DMS53 treated with DMSO at 0.1 percent for 48 hours (cell line): ENCODE measurements around the gene ARSG.
"Not testable (repeated sequence)": the region's sequence is repeated elsewhere in the genome, so short reads cannot be mapped to it uniquely, and the experiment has no call there.

Experiments used
- DNase-seq: peaks from one replicate; lab custom pipeline; 2025; ENCODE audit not compliant: unreplicated experiment; lab: John Stamatoyannopoulos, UW

The ARSG gene

DNA sequence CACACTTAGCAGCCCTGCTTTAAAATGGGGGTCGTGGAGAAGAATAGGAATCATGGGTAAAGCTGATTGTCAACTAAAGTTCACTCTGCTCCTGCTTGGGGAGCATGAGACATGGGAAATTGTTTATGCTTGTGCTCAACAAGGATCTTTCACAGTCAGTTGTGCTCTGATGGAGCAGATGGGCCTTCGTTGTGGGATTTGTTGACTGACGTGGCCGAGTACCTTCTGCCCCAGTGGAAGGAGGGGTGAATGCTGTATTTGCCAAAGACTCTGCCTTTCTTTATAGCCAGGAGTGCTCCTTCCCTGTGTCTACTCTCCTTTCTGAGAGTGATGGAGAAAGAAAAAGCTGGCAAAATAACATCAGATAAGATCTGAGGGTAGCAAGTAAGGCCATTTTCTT lies 11.4 kb downstream of the ARSG start:
- no peak for DNase-seq

- DNase-seq: no peak
Measured at GRCh38 chr17:68304706-68305105, 13.4 kb downstream of the ARSG start.

- no peak for DNase-seq
Measured at GRCh38 chr17:68305142-68305541, 13.8 kb downstream of the ARSG start.

DNA sequence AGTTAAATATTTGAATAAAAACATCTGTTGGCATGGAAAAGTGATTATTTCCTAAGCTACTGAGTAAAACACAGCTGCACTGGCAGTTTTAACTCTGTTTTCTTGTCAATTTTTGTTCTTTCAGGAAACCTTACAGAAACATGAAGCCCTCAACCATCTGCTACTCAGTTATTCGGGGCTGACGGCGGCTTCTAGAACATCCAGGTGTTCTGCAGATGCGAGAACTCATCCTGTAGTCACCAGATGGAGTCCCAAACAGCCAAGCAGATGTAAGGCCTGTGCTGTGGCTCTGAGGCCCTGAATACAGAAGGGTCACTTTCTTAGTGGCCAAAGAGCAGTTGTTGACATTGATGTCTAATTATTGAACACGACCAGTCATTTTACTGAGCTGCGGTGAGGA lies 15.5 kb downstream of the ARSG start:
- DNase-seq: no peak

- DNase-seq: no peak
Measured at GRCh38 chr17:68307443-68307842, 16.1 kb downstream of the ARSG start.

GRCh38 chr17:68308486-68308885 lies 17.2 kb downstream of the ARSG start:
- DNase-seq: not testable (repeated sequence)

DNA sequence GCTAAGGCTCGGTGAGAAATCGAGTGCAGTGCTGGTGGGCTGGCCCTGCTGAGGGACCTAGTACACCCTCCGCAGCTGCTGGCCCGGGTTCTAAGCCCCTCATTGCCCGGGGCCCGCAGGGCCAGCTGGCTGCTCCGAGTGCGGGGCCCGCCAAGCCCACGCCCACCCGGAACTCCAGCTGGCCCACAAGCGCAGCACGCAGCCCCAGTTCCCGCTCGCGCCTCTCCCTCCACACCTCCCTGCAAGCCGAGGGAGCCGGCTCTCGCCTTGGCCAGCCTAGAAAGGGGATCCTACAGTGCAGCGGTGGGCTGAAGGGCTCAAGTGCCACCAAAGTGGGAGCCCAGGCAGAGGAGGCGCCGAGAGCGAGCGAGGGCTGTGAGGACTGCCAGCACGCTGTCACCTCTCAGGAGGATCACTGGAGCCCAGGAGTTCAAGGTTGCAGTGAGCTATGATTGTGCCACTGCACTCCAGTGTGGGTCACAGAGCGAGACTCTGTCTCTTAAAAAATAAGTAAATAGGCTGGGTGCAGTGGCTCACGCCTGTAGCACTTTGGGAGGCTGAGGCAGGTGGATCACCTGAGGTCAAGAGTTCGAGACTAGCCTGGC lies 17.9 kb downstream of the ARSG start:
- not testable (repeated sequence) for DNase-seq

GRCh38 chr17:68310152-68310551 lies 18.9 kb downstream of the ARSG start:
- no peak for DNase-seq

DNA sequence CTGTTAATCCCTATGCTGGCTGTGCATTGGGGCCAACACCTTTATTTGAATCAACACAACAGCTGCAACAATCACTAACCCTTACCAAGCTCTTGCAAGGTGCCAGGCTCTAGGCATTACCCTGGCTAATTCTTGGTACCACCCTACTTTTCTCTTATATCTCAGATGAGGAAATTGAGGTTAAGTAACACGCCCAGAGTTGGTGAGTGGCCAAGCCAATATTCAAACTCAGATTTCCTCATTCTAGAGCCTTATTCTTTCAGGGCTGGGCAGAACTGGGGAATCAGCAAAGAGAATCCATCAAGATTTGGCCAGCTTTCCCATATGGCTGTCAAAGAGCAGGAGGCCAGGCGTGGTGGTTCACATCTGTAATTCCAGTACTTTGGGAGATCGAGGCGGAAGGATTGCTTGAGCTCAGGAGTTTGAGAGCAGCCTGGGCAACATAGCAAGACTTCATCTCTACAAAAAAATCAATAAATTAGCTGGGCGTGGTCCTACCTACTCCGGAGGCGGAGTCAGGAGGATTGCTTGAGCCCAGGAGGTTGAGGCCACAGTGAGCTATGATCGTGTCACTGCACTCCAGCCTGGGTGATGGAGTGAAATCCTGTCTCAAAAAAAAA lies 23.7 kb downstream of the ARSG start:
- no peak for DNase-seq

DNA sequence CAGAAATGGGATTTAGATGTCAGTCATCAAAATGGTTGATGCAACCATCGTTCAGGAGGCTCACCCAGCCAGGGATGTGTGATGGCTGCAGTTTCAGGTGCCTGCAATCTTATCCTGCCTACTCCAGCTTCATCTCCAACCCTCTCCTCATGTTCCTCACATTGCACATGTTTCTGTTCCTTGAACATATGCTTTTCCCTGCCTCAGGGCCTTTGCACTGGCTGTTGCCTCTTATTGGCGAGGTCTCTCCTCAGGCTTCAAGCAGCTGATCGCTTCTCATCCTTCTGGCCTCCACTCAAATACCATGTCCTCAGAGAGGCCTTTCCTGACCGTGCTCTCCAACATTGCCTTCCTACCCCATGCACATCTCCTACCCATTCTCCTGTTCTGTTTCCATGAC lies 24.6 kb downstream of the ARSG start:
- DNase-seq: no peak

GRCh38 chr17:68317458-68317857 lies 26.2 kb downstream of the ARSG start:
- DNase-seq: no peak

DNA sequence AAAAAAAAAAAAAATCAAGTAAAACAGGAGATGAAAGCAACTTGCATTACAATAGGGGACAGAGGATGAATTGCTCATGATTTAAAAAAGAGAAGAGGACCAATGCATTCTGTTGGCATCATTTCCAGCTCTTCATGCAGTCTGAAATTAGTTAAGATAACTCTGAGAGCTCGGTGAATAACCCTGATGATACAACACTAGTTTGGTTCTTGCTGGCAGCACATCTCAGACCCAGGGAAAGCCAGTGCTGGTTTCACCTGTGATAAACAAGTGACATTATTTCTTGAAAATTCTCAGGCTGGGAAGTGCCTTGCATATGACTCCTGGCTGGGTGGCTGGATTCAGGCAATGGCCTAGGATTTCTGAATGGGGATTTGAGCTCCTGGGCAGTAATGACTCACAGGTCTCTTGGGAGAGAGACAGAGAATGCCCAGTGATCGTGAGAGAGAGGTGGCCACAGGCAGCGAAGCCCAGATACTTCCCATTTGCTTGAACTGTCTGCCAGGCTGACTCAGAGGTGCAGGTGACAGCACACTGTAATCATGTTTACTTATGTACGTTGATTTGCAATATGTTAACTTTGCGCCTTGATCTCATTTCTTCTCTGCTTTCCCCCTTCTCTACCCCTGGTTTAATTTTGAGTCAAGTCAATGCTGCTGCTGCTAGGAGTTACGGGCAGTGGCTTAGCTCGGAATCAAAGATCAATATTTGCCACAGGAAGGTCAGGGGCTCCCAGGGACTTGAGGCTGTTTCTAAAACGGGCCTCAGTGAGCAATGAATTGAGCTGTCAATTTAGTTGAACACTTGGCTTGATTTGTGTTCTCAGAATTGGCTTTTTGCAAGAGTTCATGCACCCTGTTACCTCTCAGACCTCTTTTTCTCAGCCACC lies 27.1 kb downstream of the ARSG start:
- peak; percentile 35 for DNase-seq

DNA sequence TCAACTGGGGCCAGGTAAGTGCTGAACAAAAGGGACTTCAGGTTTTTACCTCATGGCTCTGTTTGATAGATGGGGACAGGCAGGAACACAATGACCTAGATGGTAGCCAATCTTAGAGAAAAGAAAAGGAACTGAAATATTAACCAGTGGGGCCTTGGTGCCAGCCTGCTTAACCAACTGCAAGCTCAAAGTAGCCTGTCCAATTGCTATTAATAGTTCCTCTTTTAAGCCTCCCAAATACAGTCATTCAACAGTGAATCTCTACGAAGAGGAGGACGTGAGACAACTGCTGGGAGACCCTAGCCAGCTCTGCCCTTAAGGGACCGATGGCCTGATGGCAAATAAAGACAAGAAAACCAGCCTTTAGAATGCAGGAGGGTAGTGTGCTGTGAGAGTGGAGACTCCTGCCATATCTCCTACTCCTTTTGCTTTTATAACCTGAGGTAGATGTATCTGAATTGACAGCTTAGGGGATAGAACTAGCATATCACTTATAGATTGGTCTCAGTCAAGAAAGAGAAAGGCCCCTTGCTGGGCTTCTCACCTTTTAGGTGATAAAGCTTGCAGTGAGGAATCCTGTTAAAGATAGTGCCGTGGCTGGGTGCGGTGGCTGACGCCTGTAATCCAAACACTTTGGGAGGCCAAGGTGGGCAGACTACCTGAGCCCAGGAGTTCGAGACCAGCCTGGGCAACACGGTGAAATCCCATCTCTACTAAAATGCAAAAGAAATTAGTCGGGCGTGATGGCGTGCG lies 28.3 kb downstream of the ARSG start:
- no peak for DNase-seq

- no peak for DNase-seq
Measured at GRCh38 chr17:68320311-68320865, 29.1 kb downstream of the ARSG start.

DNA sequence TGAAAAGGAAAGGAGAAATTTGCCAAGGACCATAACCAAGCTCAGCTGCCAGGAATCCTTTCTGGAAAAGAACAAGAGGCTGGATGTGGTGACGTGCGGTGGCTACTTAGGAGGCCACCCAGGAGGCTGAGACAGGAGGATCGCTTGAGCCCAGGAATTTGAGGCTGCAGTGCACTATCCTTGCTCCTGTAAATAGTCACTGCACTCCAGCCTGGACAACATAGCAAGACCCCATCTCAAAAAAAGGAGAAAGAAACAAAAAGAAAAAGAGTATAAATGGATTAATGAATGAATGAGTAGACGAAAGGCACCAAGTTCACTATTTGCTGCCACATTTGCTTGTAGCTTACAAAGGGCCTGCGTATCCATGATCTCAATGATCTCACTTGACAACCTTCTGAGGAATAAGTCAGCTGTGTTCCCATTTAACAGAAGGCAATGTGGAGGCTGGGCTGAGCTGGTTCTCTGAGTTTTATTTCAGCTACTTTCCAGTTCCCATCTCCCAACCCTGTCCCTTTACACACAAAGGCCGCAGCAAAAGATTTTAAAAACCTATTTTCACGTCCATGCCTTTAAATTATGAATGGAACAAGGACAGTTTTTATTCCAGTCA lies 29.8 kb downstream of the ARSG start:
- no peak for DNase-seq

- DNase-seq: no peak
Measured at GRCh38 chr17:68321556-68321954, 30.3 kb downstream of the ARSG start.

GRCh38 chr17:68322630-68323029 lies 31.3 kb downstream of the ARSG start:
- DNase-seq: no peak

- no peak for DNase-seq
Measured at GRCh38 chr17:68324114-68324513, 32.8 kb downstream of the ARSG start.

- DNase-seq: no peak
Measured at GRCh38 chr17:68324654-68325336, 33.5 kb downstream of the ARSG start.

DNA sequence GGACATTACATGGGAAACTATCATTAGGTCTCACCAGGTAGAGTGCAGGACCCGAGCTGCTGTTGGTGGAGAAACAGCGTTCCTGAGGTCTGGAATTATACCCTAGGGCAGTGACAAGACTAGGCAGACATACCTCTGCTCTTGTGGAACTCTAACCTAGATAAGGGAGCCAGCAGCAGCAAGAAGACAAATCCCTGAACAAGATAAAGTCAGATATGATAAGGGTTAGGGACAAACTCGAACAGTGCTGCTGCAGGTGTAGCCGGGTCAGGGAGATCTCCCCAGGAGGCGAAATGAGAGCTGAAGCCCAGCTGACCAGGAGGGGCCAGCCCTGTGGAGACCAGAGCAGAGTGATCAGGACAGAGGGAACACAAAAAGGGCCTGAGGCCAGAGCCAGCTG lies 34.7 kb downstream of the ARSG start:
- DNase-seq: no peak
